H1 (cell line): ENCODE results near the gene CACNA1G. TPM values are rescaled to one million over a fixed set of nuclear protein-coding genes. Genes with fewer than 3 reads are reported as not detected.

Experiments
- CTCF ChIA-PET: fragments of 300-600 bp; sonication (Branson Sonifier 250); formaldehyde crosslinking; loops from one replicate; lab custom pipeline; 2021; ENCODE audit not compliant: partially characterized antibody; lab: Charles Lee
- POLR2A ChIA-PET: fragments of 300-600 bp; sonication (Branson Sonifier 250); formaldehyde crosslinking; loops from one replicate; lab custom pipeline; 2021; ENCODE audit warnings: inconsistent platforms; ENCODE audit not compliant: partially characterized antibody; lab: Charles Lee
- DNase-seq, 2 experiments: peaks; one replicate each; pipeline versions ENCODE4 v3.0.0 to v3.0.0-alpha.2; 2010 to 2022; ENCODE audit warnings: low spot score in 2 of 2, low read depth in 1 of 2, mixed read lengths in 1 of 2
- FAIRE-seq: peaks from 2 replicates; lab custom pipeline; 2011; peaks lifted over from hg19 to GRCh38; lab: Jason Lieb, UNC
- H2AFZ ChIP-seq: 2 replicates; pipeline ENCODE4 v1.8.1; 2012; ENCODE audit warnings: low read length, inconsistent platforms
- H2AK5ac ChIP-seq: 2 replicates; pipeline ENCODE4 v1.6.1; 2013; ENCODE audit warnings: low read depth, low read length
- H2BK120ac ChIP-seq: replicated peaks from 2 replicates; pipeline ENCODE3; 2013; ENCODE audit warnings: low read depth, low read length, inconsistent platforms
- H2BK12ac ChIP-seq: 2 replicates; pipeline ENCODE4 v1.6.1; 2013; ENCODE audit warnings: low read depth, low read length
- H2BK15ac ChIP-seq: 2 replicates; pipeline ENCODE4 v1.6.1; 2013; ENCODE audit warnings: low read length
- H2BK20ac ChIP-seq: 2 replicates; pipeline ENCODE4 v1.6.1; 2013; ENCODE audit warnings: low read length
- H2BK5ac ChIP-seq: 2 replicates; pipeline ENCODE4 v1.6.1; 2013; ENCODE audit warnings: low read depth, low read length
- H3K14ac ChIP-seq: 2 replicates; pipeline ENCODE4 v1.6.1; 2013; ENCODE audit warnings: inconsistent platforms; ENCODE audit not compliant: insufficient read length
- H3K18ac ChIP-seq: 2 replicates; pipeline ENCODE4 v1.6.1; 2013; ENCODE audit warnings: low read length; ENCODE audit errors: extremely low read depth
- H3K23ac ChIP-seq: 2 replicates; pipeline ENCODE4 v1.6.1; 2013; ENCODE audit warnings: inconsistent platforms; ENCODE audit not compliant: insufficient read length
- H3K23me2 ChIP-seq: 2 replicates; pipeline ENCODE4 v1.6.1; 2013; ENCODE audit warnings: low read depth, low read length
- H3K27ac ChIP-seq: 2 replicates; pipeline ENCODE4 v1.6.1; 2011; ENCODE audit warnings: low read depth, low read length, inconsistent platforms
- H3K27me3 ChIP-seq, 4 experiments: replicated peaks in 1 of 4; 1 replicate in 1 of 4; 2 replicates in 3 of 4; pipeline versions ENCODE4 v1.6.1 to v1.8.1; 2011 to 2013; ENCODE audit warnings: low read length in 3 of 4, mild to moderate bottlenecking in 3 of 4, inconsistent platforms in 2 of 4, mixed read lengths in 2 of 4, moderate library complexity in 1 of 4; ENCODE audit not compliant: control insufficient read depth in 3 of 4, insufficient read depth in 3 of 4; ENCODE audit errors: extremely low read depth in 1 of 4
- H3K36me3 ChIP-seq, 4 experiments: 2 replicates each; pipeline versions ENCODE4 v1.6.1 to v1.8.1; 2011 to 2013; ENCODE audit warnings: mild to moderate bottlenecking in 4 of 4, low read length in 3 of 4, moderate library complexity in 2 of 4, control low read depth in 1 of 4, inconsistent platforms in 1 of 4; ENCODE audit not compliant: insufficient read depth in 4 of 4, control insufficient read depth in 2 of 4
- H3K4ac ChIP-seq: replicated peaks from 2 replicates; pipeline ENCODE3; 2013; ENCODE audit warnings: low read length, low read depth, mixed read lengths, inconsistent platforms; ENCODE audit not compliant: insufficient read length
- H3K4me1 ChIP-seq, 4 experiments: replicated peaks in 1 of 4; 1 replicate in 1 of 4; 2 replicates in 3 of 4; pipeline versions ENCODE4 v1.6.1 to v1.8.1; 2011 to 2013; ENCODE audit warnings: low read length in 3 of 4, inconsistent platforms in 2 of 4, mixed read lengths in 1 of 4; ENCODE audit not compliant: insufficient read depth in 4 of 4, control insufficient read depth in 3 of 4
- H3K4me2 ChIP-seq, 2 experiments: 2 replicates each; pipeline versions ENCODE4 v1.6.1 to v1.8.1; 2011 to 2013; ENCODE audit warnings: low read depth in 2 of 2, low read length in 2 of 2, control low read depth in 1 of 2, inconsistent platforms in 1 of 2, mild to moderate bottlenecking in 1 of 2; ENCODE audit not compliant: insufficient read depth in 1 of 2
- H3K4me3 ChIP-seq, 4 experiments: fragments of 200-600, 300-600 bp in 1 of 4; sonication (generic), shearing (Covaris generic), sonication (Bioruptor Twin) in 1 of 4; 2 replicates each; pipeline versions ENCODE4 v1.5.1 to v1.8.1; 2011 to 2016; ENCODE audit warnings: low read length in 4 of 4, low read depth in 3 of 4, control low read depth in 2 of 4, inconsistent platforms in 2 of 4, mild to moderate bottlenecking in 2 of 4, mixed read lengths in 1 of 4, moderate library complexity in 1 of 4; ENCODE audit not compliant: insufficient read depth in 2 of 4; ENCODE audit errors: extremely low read depth in 1 of 4
- H3K56ac ChIP-seq: replicated peaks from 2 replicates; pipeline ENCODE3; 2013; ENCODE audit warnings: low read depth, mild to moderate bottlenecking, mixed read lengths, low read length, inconsistent platforms; ENCODE audit not compliant: insufficient read length
- H3K79me1 ChIP-seq: 2 replicates; pipeline ENCODE4 v1.6.1; 2013; ENCODE audit warnings: low read depth, low read length, control low read depth
- H3K79me2 ChIP-seq, 2 experiments: 2 replicates each; pipeline versions ENCODE4 v1.6.1 to v1.8.1; 2012 to 2013; ENCODE audit warnings: low read length in 2 of 2, mild to moderate bottlenecking in 2 of 2, inconsistent platforms in 1 of 2; ENCODE audit not compliant: insufficient read depth in 2 of 2, control insufficient read depth in 1 of 2
- H3K9ac ChIP-seq, 4 experiments: replicated peaks in 1 of 4; 1 replicate in 1 of 4; 2 replicates in 3 of 4; pipeline versions ENCODE4 v1.6.1 to v1.8.1; 2011 to 2013; ENCODE audit warnings: low read depth in 3 of 4, low read length in 3 of 4, control low read depth in 2 of 4, mild to moderate bottlenecking in 2 of 4, moderate library complexity in 2 of 4, inconsistent platforms in 1 of 4; ENCODE audit errors: extremely low read depth in 1 of 4
- H3K9me3 ChIP-seq, 2 experiments: 2 replicates each; pipeline versions ENCODE4 v1.6.1 to v1.8.1; 2012 to 2013; ENCODE audit warnings: mild to moderate bottlenecking in 2 of 2, moderate library complexity in 2 of 2, control low read depth in 1 of 2, inconsistent platforms in 1 of 2, low read depth in 1 of 2, low read length in 1 of 2, mixed read lengths in 1 of 2; ENCODE audit not compliant: insufficient read depth in 2 of 2
- H4K20me1 ChIP-seq, 2 experiments: replicated peaks in 1 of 2; 2 replicates each; pipeline versions ENCODE3 to v1.8.1; 2011 to 2013; ENCODE audit warnings: inconsistent platforms in 2 of 2, low read length in 2 of 2, mild to moderate bottlenecking in 1 of 2; ENCODE audit not compliant: insufficient read depth in 2 of 2, control insufficient read depth in 1 of 2
- H4K5ac ChIP-seq: 2 replicates; pipeline ENCODE4 v1.6.1; 2013; ENCODE audit warnings: low read length, low read depth, mixed read lengths, inconsistent platforms; ENCODE audit not compliant: insufficient read length
- H4K8ac ChIP-seq: 2 replicates; pipeline ENCODE4 v1.8.0; 2013; ENCODE audit warnings: mild to moderate bottlenecking, moderate library complexity, low read length, inconsistent platforms; ENCODE audit not compliant: insufficient read depth; ENCODE audit errors: extremely low read depth
- H4K91ac ChIP-seq: replicated peaks from 2 replicates; pipeline ENCODE3; 2013; ENCODE audit warnings: low read length, mixed read lengths, inconsistent platforms; ENCODE audit not compliant: insufficient read length
- E2F6 ChIP-seq: IDR thresholded peaks from 2 replicates; pipeline ENCODE4 v1.6.1; 2012; ENCODE audit warnings: inconsistent platforms
- FOSL1 ChIP-seq: IDR thresholded peaks from 2 replicates; pipeline ENCODE4 v1.6.1; 2011; ENCODE audit warnings: mild to moderate bottlenecking, low read depth, low read length, moderate library complexity; ENCODE audit not compliant: insufficient read depth
- GTF2F1 ChIP-seq: IDR thresholded peaks from 2 replicates; pipeline ENCODE4 v1.6.1; 2012; ENCODE audit warnings: low read depth, low read length, improper control_type of control experiment, borderline replicate concordance
- HDAC2 ChIP-seq, 2 experiments: fragments of 300-600 bp in 1 of 2; sonication (generic) in 1 of 2; IDR thresholded peaks; 2 replicates each; pipeline ENCODE4 v1.6.1; 2011 to 2012; ENCODE audit warnings: low read depth in 2 of 2, low read length in 2 of 2, mild to moderate bottlenecking in 2 of 2, moderate library complexity in 2 of 2, borderline replicate concordance in 1 of 2, inconsistent platforms in 1 of 2
- MAX ChIP-seq: IDR thresholded peaks from 2 replicates; pipeline ENCODE4 v1.6.1; 2012; ENCODE audit warnings: inconsistent platforms
- RNF2 ChIP-seq: fragments of 200-900, 300-1000 bp; sonication (generic); IDR thresholded peaks from 2 replicates; pipeline ENCODE4 v1.7.1; 2016; ENCODE audit warnings: borderline replicate concordance, low read depth, mild to moderate bottlenecking, antibody characterized with exemption, low read length; ENCODE audit not compliant: poor library complexity, severe bottlenecking; ENCODE audit errors: missing control alignments
- SP1 ChIP-seq: IDR thresholded peaks from 2 replicates; pipeline ENCODE4 v1.6.1; 2011; ENCODE audit warnings: low read depth, low read length
- TAF7 ChIP-seq: optimal IDR thresholded peaks from 2 replicates; pipeline ENCODE3; 2011; ENCODE audit warnings: low read depth, mild to moderate bottlenecking, inconsistent platforms, low read length, moderate library complexity, borderline replicate concordance
- TBP ChIP-seq: IDR thresholded peaks from 2 replicates; pipeline ENCODE4 v1.6.1; 2011; ENCODE audit warnings: low read depth, low read length, improper control_type of control experiment
- TEAD4 ChIP-seq: IDR thresholded peaks from 2 replicates; pipeline ENCODE4 v1.6.1; 2012; ENCODE audit warnings: low read depth, low read length, inconsistent platforms, mixed read lengths
- WGBS, 2 experiments: shearing (Covaris generic) in 1 of 2; methylation state at CpG; one replicate each; pipeline versions ENCODE4 v1.1.6 to v1.1.7; 2013 to 2015; ENCODE audit warnings: low lambda C conversion rate in 2 of 2, mixed read lengths in 2 of 2, inconsistent platforms in 1 of 2, low coverage in 1 of 2, missing lambda C conversion rate in 1 of 2; ENCODE audit not compliant: insufficient replicate concordance in 2 of 2, insufficient coverage in 1 of 2, insufficient read length in 1 of 2; ENCODE audit errors: extremely low coverage in 1 of 2, missing lambda C conversion rate in 1 of 2; 5-methylcytosine and 5-hydroxymethylcytosine counted together
- polyA plus RNA-seq, 7 experiments: library from polyadenylated mRNA; depleted of rRNA in 3 of 7; stranded (reverse) in 5 of 7; unstranded in 2 of 7; fragments of >200 nt in 5 of 7; fragments of 200-250 nt in 2 of 7; gene quantifications; 1 replicate in 5 of 7; 2 replicates in 1 of 7; 4 replicates in 1 of 7; pipeline versions ENCODE4 v1.2.1 to v1.2.3, GENCODE V29; 2011 to 2013; ENCODE audit warnings: missing spikeins in 2 of 7, mixed read lengths in 2 of 7
- total RNA-seq: library from RNA; stranded (reverse); fragmentation: NEBNext Ultra II Directional; extraction: Animal tissue kit (Norgen Biotek cat#: 25700); gene quantifications from 2 replicates; pipeline ENCODE4 v1.2.1, GENCODE V29; 2021

The CACNA1G gene
- total and polyA plus RNA-seq, 2 of the 8 experiments (the other 6 are each of a cell fraction or from before 2014, with no cell fraction given), result 2.9 to 4.9 TPM

GRCh38 chr17:50627036-50627781, 66.7 kb downstream of the CACNA1G start:
- H4K5ac ChIP-seq, result no peak overlapping the region
- no peaks in the 10 kb centered on the region for H4K20me1 ChIP-seq
- no peaks in the 10 kb centered on the region for H3K79me1 ChIP-seq
- H3K23ac ChIP-seq, result no peak overlapping the region
- H2BK5ac ChIP-seq, result 0 out of 2 replicates have a peak overlapping the region, but pooled peaks have one; percentile 35
- no peak overlapping the region for H2BK20ac ChIP-seq
- H2BK15ac ChIP-seq, result no peak overlapping the region
- no peaks in the 10 kb centered on the region for H3K36me3 ChIP-seq
- peak overlapping the region; percentile 60 to 61; a peak in 1 of 4 replicates for H3K4me2 ChIP-seq
- no peaks in the 10 kb centered on the region; a peak in 1 of 7 replicates for H3K27me3 ChIP-seq
- no peak overlapping the region for H3K56ac ChIP-seq
- no peak overlapping the region for H3K9ac ChIP-seq
- no peak overlapping the region; a peak in 1 of 8 replicates for H3K4me3 ChIP-seq
- H4K8ac ChIP-seq, result no peak overlapping the region; the same call in 1 of the 2 replicates
- H3K27ac ChIP-seq, result no peak overlapping the region
- H2BK12ac ChIP-seq, result peak overlapping the region; percentile 80; the same call in 1 of the 2 replicates
- no peak overlapping the region for H3K14ac ChIP-seq
- no peak overlapping the region for H3K4ac ChIP-seq
- POLR2A ChIA-PET, result interaction anchor here (1.4 kb wide), 1 partner anchor 65 kb away, joined by 4 read pairs; no protein-coding TSS in a partner anchor
- no peak overlapping the region for H2AFZ ChIP-seq
- CTCF ChIA-PET, result interaction anchor here (0.7 to 17.1 kb wide), 29 partner anchors 9 to 230 kb away, joined by 3 to 404 read pairs (median 9); partner anchors contain the start of genes ABCC3, CACNA1G, LRRC59 and SPATA20
- no peaks in the 10 kb centered on the region for H3K79me2 ChIP-seq
- H2AK5ac ChIP-seq, result no peak overlapping the region
- peak overlapping the region; percentile 61 for H4K91ac ChIP-seq
- DNase-seq, result no peak
- no peak overlapping the region for H2BK120ac ChIP-seq
- H3K9me3 ChIP-seq, result no peaks in the 10 kb centered on the region
- H3K23me2 ChIP-seq, result no peaks in the 10 kb centered on the region; the same call in 1 of the 2 replicates
- 89% methylated on average over 17 of the region's 17 CpGs; no CpG with 5 or more reads in 1 of the 2 experiments for WGBS, 2 experiments
- FAIRE-seq, result no peak
- H3K4me1 ChIP-seq, result peaks cover 0 to 34% (median 15%) of the 10 kb centered on the region in 4 experiments; a peak in 6 of 7 replicates
- H3K18ac ChIP-seq, result no peak overlapping the region
- TF ChIP-seq TBP (no peak), SP1 (no peak), HDAC2 (IDR thresholded peaks at IDR 0.05; ENCODE audit: borderline replicate concordance in 1 of 2, low read depth in 2 of 2, low read length in 2 of 2) (no peak), TEAD4 (no peak), FOSL1 (no peak), MAX (no peak), RNF2 (no peak), E2F6 (no peak), TAF7 (no peak), GTF2F1 (no peak)
